IPS-20b (cell line): ENCODE measurements around the gene KCNK2.
"Not testable (repeated sequence)": the region's sequence is repeated elsewhere in the genome, so short reads cannot be mapped to it uniquely, and the experiment has no call there.

Source experiments
- H3K27ac ChIP-seq: one replicate; pipeline ENCODE4 v1.5.1; 2013; ENCODE audit warnings: low read length
- H3K27me3 ChIP-seq: 2 replicates; pipeline ENCODE4 v1.6.1; 2013; ENCODE audit warnings: mild to moderate bottlenecking, low read length, inconsistent platforms; ENCODE audit not compliant: insufficient read depth
- H3K36me3 ChIP-seq: 2 replicates; pipeline ENCODE4 v1.6.1; 2013; ENCODE audit warnings: low read depth, mild to moderate bottlenecking, inconsistent platforms, low read length, moderate library complexity; ENCODE audit not compliant: insufficient read depth
- H3K4me1 ChIP-seq: 2 replicates; pipeline ENCODE4 v1.6.1; 2013; ENCODE audit warnings: mild to moderate bottlenecking, control low read depth, inconsistent platforms, low read length, moderate library complexity; ENCODE audit not compliant: insufficient read depth
- H3K4me3 ChIP-seq: 2 replicates; pipeline ENCODE4 v1.5.1; 2013; ENCODE audit warnings: mild to moderate bottlenecking, low read length, inconsistent platforms
- H3K9ac ChIP-seq: 2 replicates; pipeline ENCODE4 v1.6.1; 2013; ENCODE audit warnings: low read depth, mild to moderate bottlenecking, inconsistent platforms, low read length, moderate library complexity
- H3K9me3 ChIP-seq: 2 replicates; pipeline ENCODE4 v1.6.1; 2013; ENCODE audit warnings: mild to moderate bottlenecking, low read depth, low read length, inconsistent platforms; ENCODE audit not compliant: insufficient read depth

The KCNK2 gene

DNA sequence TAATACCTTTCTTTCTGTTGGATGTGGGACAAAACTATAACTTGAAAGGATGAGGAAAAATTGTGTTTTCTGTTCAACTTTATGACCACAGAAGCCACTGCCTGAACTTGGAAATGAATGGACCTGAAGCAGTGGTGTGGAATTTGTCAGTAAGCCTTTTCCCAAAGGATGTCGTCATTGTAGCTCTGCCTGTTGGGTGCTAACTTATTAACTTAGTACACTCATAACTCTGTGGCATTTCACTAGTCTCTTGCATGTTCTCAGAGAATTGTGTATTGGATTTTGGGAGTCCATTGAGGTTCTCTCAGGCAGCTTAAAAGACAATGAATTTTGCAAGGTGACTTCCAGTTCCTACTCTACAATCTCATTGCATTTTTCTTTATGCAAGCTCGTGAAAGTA, 49.6 kb downstream of the KCNK2 start:
- H3K36me3 ChIP-seq, result no peaks in the 10 kb centered on the region
- no peaks in the 10 kb centered on the region for H3K27me3 ChIP-seq
- no peak overlapping the region for H3K9ac ChIP-seq
- no peak overlapping the region for H3K4me3 ChIP-seq
- H3K9me3 ChIP-seq, result no peaks in the 10 kb centered on the region
- no peak overlapping the region for H3K27ac ChIP-seq
- no peaks in the 10 kb centered on the region for H3K4me1 ChIP-seq

DNA sequence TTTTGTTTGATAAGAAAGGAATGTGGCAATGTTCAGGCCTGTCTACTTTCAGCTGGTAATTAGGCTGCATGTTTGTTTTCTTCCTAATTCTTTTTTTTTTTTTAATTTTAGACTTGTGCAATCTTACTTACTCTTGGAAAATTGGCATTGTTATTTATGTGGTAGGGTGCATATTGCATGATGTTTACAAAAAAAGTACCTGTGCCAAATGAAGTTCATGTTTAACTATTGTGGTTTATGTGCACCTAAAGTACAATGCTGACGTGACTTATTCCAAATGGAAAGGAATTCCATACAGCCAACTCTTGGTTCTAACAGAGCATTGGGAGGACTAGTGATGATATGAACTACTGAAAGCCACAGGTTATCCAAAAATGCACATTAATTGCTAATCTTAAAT, 51.0 kb downstream of the KCNK2 start:
- Histone ChIP-seq H3K4me1 (no peaks in the 10 kb centered on the region), H3K9me3 (no peaks in the 10 kb centered on the region), H3K36me3 (no peaks in the 10 kb centered on the region), H3K27ac (no peak overlapping the region), H3K9ac (no peak overlapping the region), H3K27me3 (no peaks in the 10 kb centered on the region), H3K4me3 (no peak overlapping the region)

DNA sequence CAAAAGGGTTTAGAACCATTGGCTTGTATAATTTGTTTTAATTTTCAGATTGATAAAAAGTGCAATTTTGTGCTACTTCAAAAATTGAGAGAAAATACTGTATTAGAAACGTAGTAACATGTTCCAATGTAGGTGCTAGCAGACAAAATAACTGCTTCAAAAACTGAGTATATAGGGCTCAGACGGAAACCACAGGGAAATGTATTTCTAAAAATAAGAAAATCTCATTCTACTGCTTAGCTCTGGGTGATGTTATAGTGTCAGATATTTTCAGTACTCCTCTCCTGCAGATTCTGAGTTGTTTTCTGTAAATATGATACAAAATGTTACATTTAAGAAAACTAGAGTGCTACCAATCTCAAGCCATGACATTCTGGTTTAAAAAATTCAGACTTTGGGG, 55.4 kb downstream of the KCNK2 start:
- Histone ChIP-seq H3K27me3 (no peaks in the 10 kb centered on the region), H3K36me3 (no peaks in the 10 kb centered on the region), H3K9me3 (peaks cover 11% of the 10 kb centered on the region; the same call in 1 of the 2 replicates), H3K4me1 (no peaks in the 10 kb centered on the region), H3K9ac (no peak overlapping the region), H3K27ac (no peak overlapping the region), H3K4me3 (no peak overlapping the region)

DNA sequence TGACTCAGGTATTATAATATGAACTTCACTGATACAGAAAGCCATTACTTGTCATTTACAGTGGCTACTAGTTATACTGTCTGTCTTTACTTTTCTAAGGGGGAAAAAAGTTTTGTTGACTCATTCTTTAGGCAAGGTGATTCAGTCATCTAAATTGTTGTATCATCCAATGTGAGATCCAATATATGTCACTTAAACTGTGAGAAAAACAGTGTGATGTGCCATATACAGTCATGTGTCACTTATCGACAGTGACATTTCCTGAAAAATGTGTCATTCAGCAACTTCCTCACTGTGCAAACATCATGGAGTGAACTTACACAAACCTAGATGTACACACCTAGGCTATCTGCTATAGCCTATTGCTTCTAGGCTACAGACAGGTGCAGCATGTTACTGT, 57.6 kb downstream of the KCNK2 start:
- Histone ChIP-seq H3K9ac (no peak overlapping the region), H3K27me3 (no peaks in the 10 kb centered on the region), H3K4me3 (no peak overlapping the region), H3K27ac (no peak overlapping the region), H3K9me3 (peaks cover 11% of the 10 kb centered on the region; the same call in 1 of the 2 replicates), H3K36me3 (no peaks in the 10 kb centered on the region), H3K4me1 (no peaks in the 10 kb centered on the region)

DNA sequence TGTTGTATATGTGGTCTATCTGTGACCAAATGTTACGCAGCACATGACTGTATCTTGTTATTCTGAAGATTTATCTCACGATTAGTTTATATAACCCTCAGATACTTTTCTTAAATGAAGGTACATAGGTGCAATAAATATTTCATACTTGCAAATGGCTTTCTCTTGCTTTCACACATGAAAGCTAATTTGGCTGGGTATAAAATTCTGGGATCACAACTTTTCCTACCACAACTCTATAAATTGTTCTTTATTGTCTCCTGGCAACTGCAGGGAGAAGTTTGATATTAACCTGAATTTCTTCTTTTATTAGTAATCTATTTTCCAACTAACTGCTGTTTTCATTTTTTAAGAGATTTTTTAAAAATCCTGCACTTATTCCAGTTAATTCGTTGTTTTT, 58.9 kb downstream of the KCNK2 start:
- Histone ChIP-seq H3K27ac (no peak overlapping the region), H3K9ac (no peak overlapping the region), H3K4me1 (no peaks in the 10 kb centered on the region)

DNA sequence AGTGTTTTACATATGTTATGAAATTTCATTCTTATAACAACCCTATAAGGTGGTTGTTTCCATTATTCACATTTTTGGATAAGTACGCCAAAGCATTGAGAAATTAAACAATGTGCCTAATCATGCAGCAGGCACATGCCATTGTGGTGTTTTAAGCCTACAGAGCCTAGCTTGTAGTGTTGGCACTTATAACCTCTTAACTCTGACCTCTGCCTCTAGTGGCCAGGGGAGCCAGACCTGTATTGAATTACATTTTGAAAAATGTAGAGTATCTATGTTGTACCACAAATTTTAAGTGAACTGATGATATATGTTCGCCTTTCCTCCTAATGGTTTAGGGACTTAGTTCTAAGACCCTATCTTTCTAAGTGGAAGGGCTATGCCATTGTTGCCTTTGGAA, 61.0 kb downstream of the KCNK2 start:
- no peak overlapping the region for H3K9ac ChIP-seq
- H3K4me1 ChIP-seq, result no peaks in the 10 kb centered on the region
- no peaks in the 10 kb centered on the region for H3K36me3 ChIP-seq
- no peak overlapping the region for H3K4me3 ChIP-seq
- peaks cover 11% of the 10 kb centered on the region; the same call in 1 of the 2 replicates for H3K9me3 ChIP-seq
- no peaks in the 10 kb centered on the region for H3K27me3 ChIP-seq
- no peak overlapping the region for H3K27ac ChIP-seq

More for the DNA sequence above, 58.9 kb downstream of the KCNK2 start:
- Histone ChIP-seq H3K4me3 (no peak overlapping the region), H3K27me3 (no peaks in the 10 kb centered on the region), H3K9me3 (peaks cover 11% of the 10 kb centered on the region; the same call in 1 of the 2 replicates), H3K36me3 (no peaks in the 10 kb centered on the region)

DNA sequence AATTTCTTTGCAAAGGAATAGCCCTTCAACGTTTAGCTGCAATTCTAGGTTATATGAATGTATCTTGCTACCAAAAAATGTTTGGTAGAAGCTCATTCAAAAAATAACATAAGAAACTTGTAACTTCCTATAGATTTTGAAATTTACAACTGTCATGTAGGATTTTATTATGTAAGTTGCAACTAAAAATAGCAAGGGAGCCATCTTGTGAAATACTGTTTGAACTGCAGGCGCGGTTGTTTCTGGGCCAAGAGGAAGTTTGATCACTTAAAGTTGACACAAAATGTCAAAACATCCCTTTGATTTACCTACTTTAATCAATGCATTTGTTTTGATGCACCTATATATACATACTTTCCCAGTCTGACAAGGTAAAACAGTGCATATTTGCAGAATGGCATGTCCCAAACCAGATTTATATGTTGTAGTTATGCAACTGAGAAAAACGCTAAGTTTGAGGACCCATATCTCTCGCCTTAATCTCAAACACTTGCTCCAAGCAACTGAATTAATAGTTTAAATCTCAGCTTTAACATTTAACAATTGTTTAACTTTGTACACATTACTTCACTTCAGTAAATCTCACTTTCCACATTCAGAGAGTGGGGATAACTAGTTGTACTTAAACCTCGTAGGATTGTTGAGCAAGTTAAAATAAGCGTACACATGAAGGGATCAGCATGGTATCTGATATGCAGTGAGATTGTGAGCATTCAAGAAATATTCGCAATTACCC, 63.9 kb downstream of the KCNK2 start:
- no peak overlapping the region for H3K4me3 ChIP-seq
- H3K27ac ChIP-seq, result no peak overlapping the region
- H3K9ac ChIP-seq, result no peak overlapping the region
- no peaks in the 10 kb centered on the region for H3K4me1 ChIP-seq
- H3K36me3 ChIP-seq, result no peaks in the 10 kb centered on the region
- H3K9me3 ChIP-seq, result peaks cover 8% of the 10 kb centered on the region; the same call in 1 of the 2 replicates
- no peaks in the 10 kb centered on the region for H3K27me3 ChIP-seq

DNA sequence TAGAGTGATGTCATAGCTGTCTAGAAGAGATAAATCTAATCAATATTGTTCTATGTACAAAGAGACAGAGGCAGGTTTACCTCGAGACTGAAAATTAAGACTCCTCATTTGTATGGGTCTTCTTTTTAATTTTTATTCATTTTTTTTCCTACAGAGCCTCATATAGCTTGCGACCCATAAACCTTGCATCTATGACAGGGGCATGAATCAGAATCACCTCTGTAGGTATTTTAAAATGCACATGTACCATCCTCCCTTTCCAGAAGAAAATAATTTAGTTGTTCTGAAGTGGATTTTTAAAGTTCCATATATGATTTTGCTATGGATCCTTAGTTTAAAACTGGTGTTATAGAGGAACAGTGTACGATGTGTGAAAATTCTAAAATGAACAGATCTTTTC, 64.5 kb downstream of the KCNK2 start:
- Histone ChIP-seq H3K9ac (no peak overlapping the region), H3K4me1 (no peaks in the 10 kb centered on the region), H3K4me3 (no peak overlapping the region), H3K36me3 (no peaks in the 10 kb centered on the region), H3K27me3 (no peaks in the 10 kb centered on the region), H3K9me3 (0 out of 2 replicates have a peak, but pooled peaks cover 1% of the 10 kb centered on the region), H3K27ac (no peak overlapping the region)

DNA sequence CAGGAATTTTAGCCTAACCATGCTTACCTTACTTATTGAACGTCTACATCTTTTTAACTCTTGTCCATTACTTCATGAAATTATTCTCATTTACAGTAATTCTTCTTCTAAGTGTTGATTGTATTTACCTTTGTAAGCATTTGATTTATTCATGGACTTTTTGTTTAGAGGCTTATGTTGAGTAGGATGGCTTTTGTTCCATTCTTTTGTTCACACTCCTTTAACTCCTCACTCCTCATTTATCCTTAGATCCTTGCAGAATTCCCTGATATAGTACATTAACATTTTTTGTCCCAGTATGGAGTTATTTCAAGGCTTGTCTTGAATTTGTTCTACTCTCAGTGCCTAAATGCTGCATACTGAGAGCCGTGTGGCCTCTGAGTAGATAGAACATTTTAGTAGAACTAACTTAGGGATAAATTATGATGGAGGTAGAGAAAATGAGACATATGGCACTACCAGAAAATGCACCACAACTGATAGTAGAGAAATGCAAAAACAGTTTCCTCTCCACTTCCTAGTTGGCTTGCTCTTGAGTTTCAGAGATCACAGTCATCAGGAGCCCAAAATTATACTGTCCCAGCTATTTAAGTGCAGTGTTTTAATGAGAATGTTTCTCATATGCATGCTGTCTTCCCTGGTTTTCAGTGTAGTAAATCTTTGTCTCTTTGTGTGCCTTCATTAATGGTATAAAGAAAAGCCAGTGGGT, 69.5 kb downstream of the KCNK2 start:
- Histone ChIP-seq H3K36me3 (no peaks in the 10 kb centered on the region), H3K4me1 (no peaks in the 10 kb centered on the region), H3K9me3 (no peaks in the 10 kb centered on the region), H3K27ac (no peak overlapping the region), H3K27me3 (no peaks in the 10 kb centered on the region), H3K4me3 (no peak overlapping the region), H3K9ac (no peak overlapping the region)

DNA sequence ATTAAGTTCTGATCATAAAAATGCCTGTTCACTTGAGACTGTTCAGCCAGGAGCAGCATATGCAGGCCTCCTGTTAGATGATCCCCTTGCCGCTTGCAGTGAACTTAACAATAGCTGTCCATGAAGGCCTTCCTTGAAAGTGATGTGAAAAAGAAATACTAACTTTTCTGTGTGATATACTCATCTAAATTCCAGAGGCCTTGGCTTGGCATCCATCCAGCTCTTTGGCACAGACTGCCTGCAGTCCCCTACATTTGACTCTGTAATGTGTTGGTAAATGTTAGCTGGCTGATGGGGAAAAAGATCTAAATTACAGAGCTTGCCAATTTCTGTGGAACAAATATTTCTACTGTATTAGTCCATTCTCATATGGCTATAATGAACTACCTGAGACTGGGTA, 73.7 kb downstream of the KCNK2 start:
- Histone ChIP-seq H3K36me3 (no peaks in the 10 kb centered on the region), H3K9ac (no peak overlapping the region), H3K4me3 (no peak overlapping the region), H3K4me1 (no peaks in the 10 kb centered on the region), H3K9me3 (no peaks in the 10 kb centered on the region), H3K27me3 (no peaks in the 10 kb centered on the region), H3K27ac (no peak overlapping the region)

DNA sequence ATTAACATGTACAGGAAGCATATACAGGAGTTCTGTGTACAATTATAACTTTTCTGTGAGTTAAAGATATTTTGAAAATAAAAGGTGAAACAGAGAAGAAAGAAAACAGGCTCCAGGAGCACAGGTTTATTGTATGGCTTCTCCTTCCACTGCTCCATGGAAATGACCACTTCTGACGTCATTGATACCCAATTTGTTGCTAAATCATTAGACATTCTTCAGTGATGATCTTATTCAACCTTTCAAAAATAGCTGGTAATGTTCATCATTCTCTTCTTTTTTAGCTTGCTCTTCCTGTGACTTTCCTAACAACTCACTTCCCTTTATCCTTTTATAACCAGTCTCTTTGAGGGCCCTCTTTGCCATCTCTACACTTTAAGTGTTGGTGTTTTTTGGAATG, 77.8 kb downstream of the KCNK2 start:
- Histone ChIP-seq H3K4me3 (no peak overlapping the region), H3K9me3 (no peaks in the 10 kb centered on the region), H3K27ac (no peak overlapping the region), H3K27me3 (no peaks in the 10 kb centered on the region), H3K4me1 (no peaks in the 10 kb centered on the region), H3K9ac (no peak overlapping the region), H3K36me3 (no peaks in the 10 kb centered on the region)

DNA sequence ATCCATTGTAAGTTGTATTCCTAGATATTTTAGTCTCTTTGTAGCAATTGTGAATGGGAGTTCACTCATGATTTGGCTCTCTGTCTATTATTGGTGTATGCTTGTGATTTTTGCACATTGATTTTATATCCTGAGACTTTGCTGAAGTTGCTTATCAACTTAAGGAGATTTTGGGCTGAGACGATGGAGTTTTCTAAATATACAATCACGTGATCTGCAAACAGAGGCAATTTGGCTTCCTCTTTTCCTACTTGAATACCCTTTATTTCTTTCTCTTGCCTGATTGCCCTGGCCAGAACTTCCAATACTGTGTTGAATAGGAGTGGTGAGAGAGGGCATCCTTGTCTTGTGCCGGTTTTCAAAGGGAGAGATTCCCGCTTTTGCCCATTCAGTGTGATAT, 80.6 kb downstream of the KCNK2 start:
- not testable (repeated sequence) for H3K4me1 ChIP-seq, H3K36me3 ChIP-seq, H3K27ac ChIP-seq, H3K9me3 ChIP-seq, H3K9ac ChIP-seq, H3K27me3 ChIP-seq, H3K4me3 ChIP-seq
